IMR-90 (cell line): ENCODE measurements around the gene SNX11. TPM values are rescaled to one million over a fixed set of nuclear protein-coding genes. Genes with fewer than 3 reads are reported as not detected.

Experiments used
- ATAC-seq: fragments of 200-7000 bp; cut with Tn5 transposase; 2 replicates; pipeline ENCODE4 v1.9.1; 2020; ENCODE audit warnings: low read depth, mild to moderate bottlenecking, moderate library complexity
- BruUV-seq: library from RNA; stranded (reverse); fragments of 400-500 nt; replicated peaks from 2 replicates; lab custom pipeline; 2021; lab: Mats Ljungman, UMichigan
- CTCF ChIA-PET: fragments of 300-600 bp; formaldehyde crosslinking; extraction: SDS; loops from one replicate; lab custom pipeline; 2021; ENCODE audit warnings: antibody characterized with exemption; lab: Yijun Ruan, JAX
- POLR2A ChIA-PET: fragments of 300-600 bp; sonication (Branson Sonifier 250); formaldehyde crosslinking; loops from one replicate; lab custom pipeline; 2022; ENCODE audit warnings: antibody characterized with exemption; ENCODE audit not compliant: unreplicated experiment; lab: Charles Lee
- DNase-seq: peaks from one replicate; pipeline ENCODE4 v3.0.0; 2013
- H2AFZ ChIP-seq: replicated peaks from 2 replicates; pipeline ENCODE3; 2013; ENCODE audit warnings: low read length, mild to moderate bottlenecking; ENCODE audit not compliant: poor library complexity
- H2AK5ac ChIP-seq: 2 replicates; pipeline ENCODE4 v1.6.1; 2013; ENCODE audit warnings: low read depth, low read length, inconsistent platforms
- H2AK9ac ChIP-seq: replicated peaks from 2 replicates; pipeline ENCODE3; 2013; ENCODE audit warnings: mild to moderate bottlenecking, low read depth, low read length, moderate library complexity; ENCODE audit not compliant: poor library complexity
- H2BK120ac ChIP-seq: 2 replicates; pipeline ENCODE4 v1.6.1; 2013; ENCODE audit warnings: low read depth, low read length, inconsistent platforms
- H2BK15ac ChIP-seq: 3 replicates; pipeline ENCODE4 v1.6.1; 2013; ENCODE audit warnings: low read depth, low read length, inconsistent platforms
- H2BK20ac ChIP-seq: 2 replicates; pipeline ENCODE4 v1.6.1; 2013; ENCODE audit warnings: low read depth, mild to moderate bottlenecking, inconsistent platforms, low read length, moderate library complexity
- H2BK5ac ChIP-seq: 2 replicates; pipeline ENCODE4 v1.6.1; 2013; ENCODE audit warnings: mild to moderate bottlenecking, low read depth, low read length, inconsistent platforms; ENCODE audit not compliant: poor library complexity, severe bottlenecking
- H3K14ac ChIP-seq: replicated peaks from 2 replicates; pipeline ENCODE4 v1.6.1; 2013; ENCODE audit warnings: low read depth, low read length, inconsistent platforms
- H3K18ac ChIP-seq: 2 replicates; pipeline ENCODE4 v1.6.1; 2013; ENCODE audit warnings: low read depth, low read length, control low read depth
- H3K23ac ChIP-seq: 2 replicates; pipeline ENCODE4 v1.6.1; 2013; ENCODE audit warnings: low read depth, low read length, inconsistent platforms
- H3K27ac ChIP-seq: 2 replicates; pipeline ENCODE4 v1.5.1; 2013; ENCODE audit warnings: mild to moderate bottlenecking, control low read depth, low read length; ENCODE audit not compliant: insufficient read depth
- H3K27me3 ChIP-seq: 2 replicates; pipeline ENCODE4 v1.6.1; 2013; ENCODE audit warnings: low read length; ENCODE audit not compliant: control insufficient read depth, insufficient read depth
- H3K36me3 ChIP-seq: 2 replicates; pipeline ENCODE4 v1.6.1; 2013; ENCODE audit warnings: low read length, mixed read lengths; ENCODE audit not compliant: control insufficient read depth, insufficient read depth
- H3K4ac ChIP-seq: 2 replicates; pipeline ENCODE4 v1.6.1; 2013; ENCODE audit warnings: low read depth, low read length, inconsistent platforms
- H3K4me1 ChIP-seq: 2 replicates; pipeline ENCODE4 v1.6.1; 2013; ENCODE audit warnings: low read length, mixed read lengths; ENCODE audit not compliant: control insufficient read depth, insufficient read depth
- H3K4me2 ChIP-seq: 2 replicates; pipeline ENCODE4 v1.6.1; 2013; ENCODE audit warnings: low read depth, mild to moderate bottlenecking, control low read depth, low read length, moderate library complexity
- H3K4me3 ChIP-seq: 2 replicates; pipeline ENCODE4 v1.5.1; 2013; ENCODE audit warnings: low read depth, mild to moderate bottlenecking, control low read depth, low read length, moderate library complexity; ENCODE audit not compliant: insufficient read depth
- H3K56ac ChIP-seq: 2 replicates; pipeline ENCODE4 v1.6.1; 2013; ENCODE audit warnings: low read length, inconsistent platforms; ENCODE audit not compliant: insufficient read depth; ENCODE audit errors: extremely low read depth
- H3K79me1 ChIP-seq, 2 experiments: 2 replicates each; pipeline ENCODE4 v1.6.1; 2013; ENCODE audit warnings: low read length in 2 of 2, inconsistent platforms in 1 of 2, low read depth in 1 of 2
- H3K9ac ChIP-seq: 2 replicates; pipeline ENCODE4 v1.6.1; 2013; ENCODE audit warnings: low read depth, low read length, control low read depth
- H3K9me1 ChIP-seq: 2 replicates; pipeline ENCODE4 v1.6.1; 2013; ENCODE audit warnings: low read length, inconsistent platforms; ENCODE audit not compliant: insufficient read depth
- H3K9me3 ChIP-seq: 2 replicates; pipeline ENCODE4 v1.6.1; 2013; ENCODE audit warnings: low read length; ENCODE audit not compliant: control insufficient read depth, insufficient read depth
- H4K20me1 ChIP-seq: 2 replicates; pipeline ENCODE4 v1.6.1; 2013; ENCODE audit warnings: low read length, inconsistent platforms; ENCODE audit not compliant: insufficient read depth
- H4K5ac ChIP-seq: 2 replicates; pipeline ENCODE4 v1.6.1; 2013; ENCODE audit warnings: mild to moderate bottlenecking, low read depth, low read length, control low read depth
- H4K8ac ChIP-seq, 2 experiments: 2 replicates each; pipeline ENCODE4 v1.6.1; 2013; ENCODE audit warnings: low read depth in 2 of 2, low read length in 2 of 2, control low read depth in 1 of 2, inconsistent platforms in 1 of 2
- H4K91ac ChIP-seq: 2 replicates; pipeline ENCODE4 v1.6.1; 2013; ENCODE audit warnings: low read depth, low read length, inconsistent platforms; ENCODE audit not compliant: insufficient read depth
- MXI1 ChIP-seq: IDR thresholded peaks from 2 replicates; pipeline ENCODE4 v1.6.1; 2012; ENCODE audit warnings: low read depth, mild to moderate bottlenecking, low read length, moderate library complexity, borderline replicate concordance
- SMC3 ChIP-seq: fragments of 150-350 bp; IDR thresholded peaks from 2 replicates; pipeline ENCODE4 v1.6.1; 2016; ENCODE audit warnings: low read depth, mild to moderate bottlenecking, antibody characterized with exemption, low read length, moderate library complexity
- WGBS, 2 experiments: methylation state at CpG; one replicate each; pipeline versions ENCODE4 v1.1.5 to v1.1.7; 2013; ENCODE audit warnings: missing lambda C conversion rate in 2 of 2; ENCODE audit not compliant: insufficient read length in 1 of 2; ENCODE audit errors: extremely low coverage in 2 of 2; 5-methylcytosine and 5-hydroxymethylcytosine counted together
- dilution Hi-C: fragments of 300-500 bp; cut with HindIII; formaldehyde crosslinking; loops from one replicate; pipeline ENCODE4 v1.14.3; 2018; ENCODE audit warnings: low sequenced_read_pairs; ENCODE audit not compliant: unreplicated experiment
- in situ Hi-C: fragments of 300-500 bp; cut with MboI; formaldehyde crosslinking; loops from 3 replicates; pipeline ENCODE4 v1.14.3; 2019; ENCODE audit warnings: low sequenced_read_pairs, inconsistent platforms, mixed read lengths
- intact Hi-C: fragments of 100-400 bp; cut with micrococcal nuclease; formaldehyde crosslinking; loops from 2 replicates; pipeline ENCODE4 v1.10.0; 2022
- polyA plus RNA-seq, 3 experiments: library from polyadenylated mRNA; depleted of rRNA; stranded (reverse); fragments of >200 nt; gene quantifications; 2 replicates each; pipeline ENCODE4 v1.2.3, GENCODE V29; 2012; ENCODE audit warnings: low replicate concordance in 1 of 3
- total RNA-seq: library from RNA; depleted of rRNA; stranded (reverse); fragments of >200 nt; gene quantifications from 2 replicates; pipeline ENCODE4 v1.2.3, GENCODE V29; 2012
- TF ChIP-seq, protein P1 (sequence below): fragments of 150-350 bp; IDR thresholded peaks from 2 replicates; pipeline ENCODE4 v1.6.1; 2017; ENCODE audit warnings: mild to moderate bottlenecking, antibody characterized with exemption, low read length, low read depth

The SNX11 gene
- total and polyA plus RNA-seq, 2 of the 4 experiments (the other 2 are of a cell fraction): 14.7 to 16.9 TPM

DNA sequence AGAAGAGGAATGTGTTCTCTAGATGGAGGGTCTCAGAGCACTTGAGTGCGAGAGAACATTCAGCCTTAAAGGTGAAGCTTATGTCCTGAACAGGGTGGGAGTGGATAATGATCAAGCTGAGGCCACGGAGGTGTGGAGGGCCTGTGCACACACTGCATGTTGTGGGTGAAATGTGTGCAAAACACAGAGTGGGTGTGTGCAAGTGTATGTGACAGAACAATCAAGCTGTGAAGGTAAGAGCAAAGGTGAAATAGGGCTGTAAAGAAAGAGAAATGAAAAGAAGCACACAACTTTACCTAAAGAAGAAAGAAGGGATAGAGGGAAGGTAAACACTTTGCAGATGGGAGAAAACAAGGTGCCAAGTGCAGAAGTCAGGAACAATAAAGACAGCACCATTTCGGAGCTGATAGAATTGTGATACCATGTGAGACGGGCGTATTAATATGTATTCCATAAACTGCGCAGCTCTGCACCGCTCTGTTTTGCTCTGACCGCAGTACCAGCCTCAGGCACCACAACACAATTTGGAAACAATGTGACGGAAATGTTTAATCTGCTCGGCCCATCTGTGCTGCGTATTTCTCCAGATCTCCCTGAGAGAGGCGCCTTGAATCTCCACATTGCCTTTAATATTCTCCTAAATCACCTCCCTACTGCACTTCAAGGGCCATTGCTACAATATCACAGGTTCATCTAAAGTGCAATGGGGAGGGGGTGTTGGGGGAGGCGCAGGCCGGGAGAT is 40.6 kb downstream of the SNX11 start:
- no peak overlapping the region for H3K4me2 ChIP-seq
- H4K8ac ChIP-seq: no peak overlapping the region
- DNase-seq (no peak), ATAC-seq (no peak)
- H3K9ac ChIP-seq: no peak overlapping the region
- no peak overlapping the region for H2AFZ ChIP-seq
- no peak overlapping the region for H3K18ac ChIP-seq
- H3K27me3 ChIP-seq: peaks cover 84% of the 10 kb centered on the region
- no peak overlapping the region for H3K56ac ChIP-seq
- in situ Hi-C loops (no loop called here), intact Hi-C loops (no loop called here), dilution Hi-C loops (no loop called here)
- no peak overlapping the region for H2AK9ac ChIP-seq
- H3K27ac ChIP-seq: no peak overlapping the region
- ChIA-PET CTCF (interaction anchor here (1.6 kb wide), 1 partner anchor 204 kb away, joined by 3 read pairs; no protein-coding TSS in a partner anchor), POLR2A (interaction anchor here (0.6 kb wide), 1 partner anchor 71 kb away, joined by 9 read pairs; no protein-coding TSS in a partner anchor)
- 81% methylated on average over 6 of the region's 14 CpGs; no CpG with 5 or more reads in 1 of the 2 experiments for WGBS, 2 experiments
- H2BK120ac ChIP-seq: no peak overlapping the region
- H3K9me1 ChIP-seq: no peaks in the 10 kb centered on the region
- H3K9me3 ChIP-seq: no peaks in the 10 kb centered on the region; the same call in 1 of the 2 replicates
- H3K4me3 ChIP-seq: no peak overlapping the region
- no peak overlapping the region for H2BK5ac ChIP-seq
- no peak overlapping the region for H2AK5ac ChIP-seq
- no peak overlapping the region for H3K4ac ChIP-seq
- no TSS peak for BruUV-seq
- no peak overlapping the region for H2BK15ac ChIP-seq
- no peaks in the 10 kb centered on the region for H3K79me1 ChIP-seq
- no peak overlapping the region for H4K5ac ChIP-seq
- no peak overlapping the region for H3K14ac ChIP-seq
- H2BK20ac ChIP-seq: no peak overlapping the region
- TF ChIP-seq, protein P1, sequence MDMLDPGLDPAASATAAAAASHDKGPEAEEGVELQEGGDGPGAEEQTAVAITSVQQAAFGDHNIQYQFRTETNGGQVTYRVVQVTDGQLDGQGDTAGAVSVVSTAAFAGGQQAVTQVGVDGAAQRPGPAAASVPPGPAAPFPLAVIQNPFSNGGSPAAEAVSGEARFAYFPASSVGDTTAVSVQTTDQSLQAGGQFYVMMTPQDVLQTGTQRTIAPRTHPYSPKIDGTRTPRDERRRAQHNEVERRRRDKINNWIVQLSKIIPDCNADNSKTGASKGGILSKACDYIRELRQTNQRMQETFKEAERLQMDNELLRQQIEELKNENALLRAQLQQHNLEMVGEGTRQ: no peak
- TF ChIP-seq SMC3 (no peak), MXI1 (no peak)
- H4K91ac ChIP-seq: no peak overlapping the region
- no peaks in the 10 kb centered on the region for H3K36me3 ChIP-seq
- no peaks in the 10 kb centered on the region for H3K4me1 ChIP-seq
- 0 out of 2 replicates have a peak, but pooled peaks cover 1% of the 10 kb centered on the region for H4K20me1 ChIP-seq
- H3K23ac ChIP-seq: no peak overlapping the region
